ENCODE data around the gene SLC36A4.

Gene SLC36A4

DNA sequence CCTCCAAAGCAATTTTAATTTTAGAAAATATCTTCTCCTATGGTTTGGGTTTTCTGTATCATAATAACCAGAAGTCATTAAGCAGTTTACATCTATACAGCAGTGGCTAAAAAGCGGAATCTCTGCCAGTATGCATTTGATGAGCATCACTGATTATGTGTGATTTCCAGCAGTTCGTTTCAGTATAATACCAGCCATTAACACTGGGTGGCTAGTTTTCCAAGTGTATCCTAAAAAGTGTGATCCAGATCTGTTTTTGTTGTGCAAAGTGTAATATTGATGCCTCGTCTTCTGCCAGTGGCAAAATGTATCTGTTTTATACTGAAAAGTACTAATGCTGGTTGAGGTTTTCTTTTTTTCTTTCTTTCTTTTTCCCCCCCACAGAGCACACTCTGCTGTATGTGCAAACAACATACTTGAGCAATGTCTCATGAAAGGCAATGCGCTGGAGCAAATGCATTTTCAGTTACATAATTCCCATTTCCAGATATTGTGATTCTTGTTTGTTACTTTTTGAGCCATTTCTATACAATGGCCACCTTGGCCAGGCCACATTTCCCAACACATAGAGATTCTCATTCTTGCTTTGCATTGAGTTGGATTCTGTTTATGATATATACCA, 64.2 kb downstream of the SLC36A4 start:
- no peak for DNase-seq
- no peaks in the 10 kb centered on the region for H3K36me3 ChIP-seq
- TF ChIP-seq, protein P1, sequence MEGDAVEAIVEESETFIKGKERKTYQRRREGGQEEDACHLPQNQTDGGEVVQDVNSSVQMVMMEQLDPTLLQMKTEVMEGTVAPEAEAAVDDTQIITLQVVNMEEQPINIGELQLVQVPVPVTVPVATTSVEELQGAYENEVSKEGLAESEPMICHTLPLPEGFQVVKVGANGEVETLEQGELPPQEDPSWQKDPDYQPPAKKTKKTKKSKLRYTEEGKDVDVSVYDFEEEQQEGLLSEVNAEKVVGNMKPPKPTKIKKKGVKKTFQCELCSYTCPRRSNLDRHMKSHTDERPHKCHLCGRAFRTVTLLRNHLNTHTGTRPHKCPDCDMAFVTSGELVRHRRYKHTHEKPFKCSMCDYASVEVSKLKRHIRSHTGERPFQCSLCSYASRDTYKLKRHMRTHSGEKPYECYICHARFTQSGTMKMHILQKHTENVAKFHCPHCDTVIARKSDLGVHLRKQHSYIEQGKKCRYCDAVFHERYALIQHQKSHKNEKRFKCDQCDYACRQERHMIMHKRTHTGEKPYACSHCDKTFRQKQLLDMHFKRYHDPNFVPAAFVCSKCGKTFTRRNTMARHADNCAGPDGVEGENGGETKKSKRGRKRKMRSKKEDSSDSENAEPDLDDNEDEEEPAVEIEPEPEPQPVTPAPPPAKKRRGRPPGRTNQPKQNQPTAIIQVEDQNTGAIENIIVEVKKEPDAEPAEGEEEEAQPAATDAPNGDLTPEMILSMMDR (IDR thresholded peaks at IDR 0.05): no peak
- no peaks in the 10 kb centered on the region for H3K9me3 ChIP-seq
- H3K4me3 ChIP-seq: no peak overlapping the region
- intact Hi-C loops (cut with DNase I; ENCODE audit: low total_unique reads): no loop called here
- no peaks in the 10 kb centered on the region for H3K27me3 ChIP-seq
- H3K4me1 ChIP-seq: no peaks in the 10 kb centered on the region
- no peak overlapping the region for H3K27ac ChIP-seq

DNA sequence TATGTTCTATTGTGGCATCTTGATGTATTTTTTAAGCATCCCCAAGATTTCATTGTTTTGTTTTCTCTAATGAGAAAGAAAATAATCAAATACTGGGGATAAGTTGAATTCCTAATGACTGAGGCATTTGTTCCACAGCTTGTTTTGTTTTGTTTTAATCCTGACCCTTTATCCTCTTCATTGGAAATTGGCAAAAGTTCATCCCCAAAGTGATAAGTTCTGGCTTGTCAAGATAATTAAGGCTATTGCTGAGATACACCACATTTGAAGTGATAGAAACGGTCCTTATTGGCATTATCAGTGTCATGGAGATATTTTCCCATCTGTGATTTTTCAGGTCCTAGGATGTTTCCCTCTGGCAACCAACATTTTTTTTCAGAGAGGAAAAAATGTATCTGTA, 65.0 kb downstream of the SLC36A4 start:
- H3K4me3 ChIP-seq: no peak overlapping the region
- H3K36me3 ChIP-seq: no peaks in the 10 kb centered on the region
- no peak overlapping the region for H3K27ac ChIP-seq
- no peaks in the 10 kb centered on the region for H3K27me3 ChIP-seq
- TF ChIP-seq, protein P1 (IDR thresholded peaks at IDR 0.05): no peak
- H3K4me1 ChIP-seq: no peaks in the 10 kb centered on the region
- H3K9me3 ChIP-seq: no peaks in the 10 kb centered on the region
- intact Hi-C loops (cut with DNase I; ENCODE audit: low total_unique reads): no loop called here
- DNase-seq: no peak

DNA sequence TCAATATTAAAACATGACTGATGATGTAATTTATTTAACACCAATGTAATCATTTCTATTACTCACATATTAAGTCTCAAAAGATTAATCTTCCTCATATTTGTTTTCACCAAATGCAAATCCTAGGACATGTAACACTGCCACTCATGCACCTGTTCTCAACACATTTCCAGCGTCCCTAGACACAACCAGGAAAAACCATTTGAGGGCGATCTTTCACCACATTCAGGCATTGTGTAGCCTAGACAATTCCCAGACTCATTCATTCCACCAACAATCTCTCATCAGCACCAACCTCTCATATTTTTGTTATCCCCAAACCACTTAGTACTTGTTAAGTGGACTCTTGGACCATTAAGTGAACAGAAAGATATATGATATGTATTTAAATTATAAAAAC, 66.1 kb downstream of the SLC36A4 start:
- TF ChIP-seq, protein P1 (IDR thresholded peaks at IDR 0.05): no peak
- Histone ChIP-seq H3K27ac (no peak overlapping the region), H3K9me3 (no peaks in the 10 kb centered on the region), H3K27me3 (no peaks in the 10 kb centered on the region), H3K36me3 (no peaks in the 10 kb centered on the region), H3K4me3 (no peak overlapping the region), H3K4me1 (no peaks in the 10 kb centered on the region)
- intact Hi-C loops (cut with DNase I; ENCODE audit: low total_unique reads): no loop called here
- no peak for DNase-seq

GRCh38 chr11:93128574-93128973, 69.2 kb downstream of the SLC36A4 start:
- DNase-seq: no peak
- Histone ChIP-seq H3K9me3 (no peaks in the 10 kb centered on the region), H3K36me3 (no peaks in the 10 kb centered on the region), H3K4me1 (no peaks in the 10 kb centered on the region), H3K27ac (no peak overlapping the region), H3K4me3 (no peak overlapping the region), H3K27me3 (no peaks in the 10 kb centered on the region)
- TF ChIP-seq, protein P1 (IDR thresholded peaks at IDR 0.05): no peak
- intact Hi-C loops (cut with DNase I; ENCODE audit: low total_unique reads): no loop called here

DNA sequence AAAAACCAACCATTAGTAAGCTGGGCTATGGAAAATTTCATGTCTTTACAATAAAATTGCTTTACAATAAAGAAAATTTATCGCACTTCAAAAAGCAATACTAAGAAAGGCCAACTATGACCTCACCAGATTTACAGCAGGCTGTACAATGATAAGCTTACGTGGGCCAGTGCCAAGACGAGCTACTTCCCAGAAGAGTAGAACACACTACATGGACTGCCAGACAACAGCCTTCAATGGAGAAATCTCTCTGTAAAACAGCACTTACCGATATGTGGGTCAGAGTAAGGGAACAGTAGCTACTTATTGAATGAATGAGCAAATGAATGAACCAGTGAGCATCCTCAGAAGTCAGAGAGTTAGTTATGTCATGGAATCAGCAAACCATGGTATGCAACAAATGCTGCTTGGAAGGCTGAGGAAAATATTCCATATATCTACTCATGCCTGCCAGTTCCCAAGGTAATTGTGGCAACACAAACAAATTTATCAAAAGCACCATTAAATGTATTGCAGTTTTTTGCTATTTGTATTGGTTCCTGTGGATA, 74.4 kb downstream of the SLC36A4 start:
- intact Hi-C loops (cut with DNase I; ENCODE audit: low total_unique reads): no loop called here
- TF ChIP-seq, protein P1 (IDR thresholded peaks at IDR 0.05): no peak
- Histone ChIP-seq H3K4me3 (no peak overlapping the region), H3K27ac (no peak overlapping the region), H3K36me3 (no peaks in the 10 kb centered on the region), H3K27me3 (no peaks in the 10 kb centered on the region), H3K9me3 (no peaks in the 10 kb centered on the region), H3K4me1 (no peaks in the 10 kb centered on the region)
- no peak for DNase-seq

Data from tibial artery (tissue), 4 donors.